ENCODE data around the gene IL17RA.
"Not testable (repeated sequence)": the region's sequence is repeated elsewhere in the genome, so short reads cannot be mapped to it uniquely, and the experiment has no call there.

Gene IL17RA

GRCh38 chr22:17140022-17140421 is 55.2 kb downstream of the IL17RA start:
- DNase-seq (ENCODE audit: low spot score) = no peak
- TF ChIP-seq, protein P1, sequence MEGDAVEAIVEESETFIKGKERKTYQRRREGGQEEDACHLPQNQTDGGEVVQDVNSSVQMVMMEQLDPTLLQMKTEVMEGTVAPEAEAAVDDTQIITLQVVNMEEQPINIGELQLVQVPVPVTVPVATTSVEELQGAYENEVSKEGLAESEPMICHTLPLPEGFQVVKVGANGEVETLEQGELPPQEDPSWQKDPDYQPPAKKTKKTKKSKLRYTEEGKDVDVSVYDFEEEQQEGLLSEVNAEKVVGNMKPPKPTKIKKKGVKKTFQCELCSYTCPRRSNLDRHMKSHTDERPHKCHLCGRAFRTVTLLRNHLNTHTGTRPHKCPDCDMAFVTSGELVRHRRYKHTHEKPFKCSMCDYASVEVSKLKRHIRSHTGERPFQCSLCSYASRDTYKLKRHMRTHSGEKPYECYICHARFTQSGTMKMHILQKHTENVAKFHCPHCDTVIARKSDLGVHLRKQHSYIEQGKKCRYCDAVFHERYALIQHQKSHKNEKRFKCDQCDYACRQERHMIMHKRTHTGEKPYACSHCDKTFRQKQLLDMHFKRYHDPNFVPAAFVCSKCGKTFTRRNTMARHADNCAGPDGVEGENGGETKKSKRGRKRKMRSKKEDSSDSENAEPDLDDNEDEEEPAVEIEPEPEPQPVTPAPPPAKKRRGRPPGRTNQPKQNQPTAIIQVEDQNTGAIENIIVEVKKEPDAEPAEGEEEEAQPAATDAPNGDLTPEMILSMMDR (IDR thresholded peaks at IDR 0.05; ENCODE audit: extremely low read depth, insufficient read depth, missing control alignments) = no peak
- in situ Hi-C loops (cut with MboI; ENCODE audit: low pct_unique_long_range_greater_than_20kb, low sequenced_read_pairs, unreplicated experiment) = no loop called here

DNA sequence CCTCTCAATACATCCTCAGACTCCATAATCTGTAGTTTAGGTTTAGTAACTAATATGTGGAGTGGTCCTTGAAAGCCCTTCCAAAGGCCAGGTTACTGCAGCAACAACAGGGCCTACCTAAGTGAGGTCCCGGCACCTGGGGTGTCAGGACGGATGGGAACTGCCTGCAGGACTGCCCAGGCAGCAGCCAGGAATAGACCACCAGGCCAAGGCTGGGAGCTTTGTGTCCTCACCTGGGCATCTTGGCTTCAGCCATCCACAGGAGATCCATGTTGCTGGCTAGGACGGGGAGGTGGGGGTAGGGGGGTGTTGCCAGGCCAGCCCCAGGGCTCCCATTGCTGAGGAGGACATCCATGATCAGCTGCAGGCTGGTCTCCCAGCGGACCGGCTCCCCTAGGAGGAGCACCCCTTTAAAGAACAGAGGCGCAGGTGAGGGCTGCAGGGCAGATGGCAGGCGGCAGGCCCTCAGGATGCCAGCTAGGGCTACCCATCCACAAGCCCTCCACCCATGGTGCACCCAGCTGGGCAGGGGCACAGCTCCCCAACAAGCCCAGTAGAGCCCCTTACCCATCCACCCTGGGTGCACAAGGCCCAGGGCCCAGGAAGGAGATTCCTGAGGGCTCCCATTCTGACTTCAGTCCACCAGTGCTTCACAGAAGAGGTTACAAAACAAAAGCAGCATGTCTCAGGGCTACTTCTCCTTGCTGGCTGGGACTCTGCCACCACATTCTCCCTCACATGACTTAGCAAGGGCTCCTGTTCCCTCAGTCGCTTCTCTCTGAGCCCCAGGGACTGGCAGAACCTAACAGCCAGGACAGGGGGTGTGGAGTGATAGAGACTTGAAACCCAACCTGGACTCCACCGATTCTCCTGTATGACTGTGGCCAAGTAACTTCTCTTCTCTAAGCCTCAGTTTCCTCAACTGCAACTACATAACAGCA is 56.3 kb downstream of the IL17RA start:
- TF ChIP-seq, protein P1 (IDR thresholded peaks at IDR 0.05; ENCODE audit: extremely low read depth, insufficient read depth, missing control alignments) = no peak
- in situ Hi-C loops (cut with MboI; ENCODE audit: low pct_unique_long_range_greater_than_20kb, low sequenced_read_pairs, unreplicated experiment) = no loop called here
- DNase-seq (ENCODE audit: low spot score) = no peak

DNA sequence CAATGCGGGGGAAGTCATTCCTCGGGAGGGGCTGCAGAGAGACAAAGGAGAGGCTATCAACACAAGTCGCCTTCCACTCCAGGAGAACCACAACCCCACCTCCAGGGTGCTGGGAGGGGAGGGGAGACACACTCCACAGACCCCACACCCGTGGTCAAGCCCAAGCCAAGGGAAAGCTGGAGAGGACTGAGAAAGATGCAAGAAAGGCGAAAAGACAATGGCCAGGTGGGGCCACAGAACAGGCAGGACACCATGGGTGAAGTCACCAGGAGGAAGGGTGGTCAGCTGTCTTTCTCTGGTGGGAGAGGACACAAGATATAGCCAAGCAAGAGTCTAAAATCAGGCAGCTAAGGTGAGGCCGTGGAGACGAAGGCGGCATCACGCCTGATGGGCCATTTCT is 58.3 kb downstream of the IL17RA start:
- DNase-seq (ENCODE audit: low spot score) = no peak
- in situ Hi-C loops (cut with MboI; ENCODE audit: low pct_unique_long_range_greater_than_20kb, low sequenced_read_pairs, unreplicated experiment) = no loop called here
- TF ChIP-seq, protein P1 (IDR thresholded peaks at IDR 0.05; ENCODE audit: extremely low read depth, insufficient read depth, missing control alignments) = no peak

- no peak for DNase-seq (ENCODE audit: low spot score)
- in situ Hi-C loops (cut with MboI; ENCODE audit: low pct_unique_long_range_greater_than_20kb, low sequenced_read_pairs, unreplicated experiment) = no loop called here
- TF ChIP-seq, protein P1 (IDR thresholded peaks at IDR 0.05; ENCODE audit: extremely low read depth, insufficient read depth, missing control alignments) = no peak
Measured at GRCh38 chr22:17143826-17144225, 59.0 kb downstream of the IL17RA start.

DNA sequence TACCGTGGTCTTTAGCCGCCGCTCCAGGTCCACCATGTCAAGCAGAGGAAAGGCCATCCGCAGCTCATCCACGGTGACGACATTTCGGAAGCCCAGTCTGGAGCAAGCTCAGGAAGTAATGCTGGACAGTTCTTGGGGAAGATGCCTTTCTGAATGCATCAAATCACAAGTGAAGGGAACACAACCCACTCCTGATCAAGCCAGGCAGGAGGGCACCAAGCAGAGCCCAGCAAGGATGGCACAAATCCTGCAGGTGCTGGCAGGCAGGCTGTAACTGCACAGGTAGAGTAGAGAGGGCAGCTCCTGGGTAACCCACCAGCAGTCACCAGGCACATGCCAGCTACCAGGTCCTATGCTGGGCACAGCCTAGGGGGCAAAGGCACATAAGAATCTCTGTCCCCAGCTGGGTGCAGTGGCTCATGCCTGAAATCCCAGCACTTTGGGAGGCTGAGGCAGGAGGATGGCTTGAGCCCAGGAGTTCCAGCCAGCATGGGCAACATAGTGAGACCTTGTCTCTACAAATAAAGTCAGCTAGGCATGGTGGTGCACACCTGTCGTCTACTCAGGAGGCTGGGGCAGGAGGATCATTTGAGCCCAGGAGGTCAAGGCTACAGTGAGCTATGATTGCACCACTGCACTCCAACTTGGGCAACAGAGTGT is 60.4 kb downstream of the IL17RA start:
- in situ Hi-C loops (cut with MboI; ENCODE audit: low pct_unique_long_range_greater_than_20kb, low sequenced_read_pairs, unreplicated experiment) = no loop called here
- TF ChIP-seq, protein P1 (IDR thresholded peaks at IDR 0.05; ENCODE audit: extremely low read depth, insufficient read depth, missing control alignments) = no peak
- no peak for DNase-seq (ENCODE audit: low spot score)

DNA sequence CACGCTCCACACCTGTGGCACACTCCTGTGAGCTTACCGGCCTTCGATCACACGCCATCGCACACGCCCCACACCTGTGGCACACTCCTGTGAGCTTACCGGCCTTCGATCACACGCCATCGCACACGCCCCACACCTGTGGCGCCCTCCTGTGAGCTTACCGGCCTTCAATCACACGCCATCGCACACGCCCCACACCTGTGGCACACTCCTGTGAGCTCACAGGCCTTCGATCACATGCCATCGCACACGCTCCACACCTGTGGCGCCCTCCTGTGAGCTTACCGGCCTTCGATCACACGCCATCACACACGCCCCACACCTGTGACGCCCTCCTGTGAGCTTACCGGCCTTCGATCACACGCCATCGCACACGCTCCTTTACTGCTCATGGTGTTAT is 62.7 kb downstream of the IL17RA start:
- in situ Hi-C loops (cut with MboI; ENCODE audit: low pct_unique_long_range_greater_than_20kb, low sequenced_read_pairs, unreplicated experiment); DNase-seq (ENCODE audit: low spot score): not testable (repeated sequence)

Data from GM13977 (cell line).